Measurements from ENCODE around the gene CNPY4.

Gene CNPY4

DNA sequence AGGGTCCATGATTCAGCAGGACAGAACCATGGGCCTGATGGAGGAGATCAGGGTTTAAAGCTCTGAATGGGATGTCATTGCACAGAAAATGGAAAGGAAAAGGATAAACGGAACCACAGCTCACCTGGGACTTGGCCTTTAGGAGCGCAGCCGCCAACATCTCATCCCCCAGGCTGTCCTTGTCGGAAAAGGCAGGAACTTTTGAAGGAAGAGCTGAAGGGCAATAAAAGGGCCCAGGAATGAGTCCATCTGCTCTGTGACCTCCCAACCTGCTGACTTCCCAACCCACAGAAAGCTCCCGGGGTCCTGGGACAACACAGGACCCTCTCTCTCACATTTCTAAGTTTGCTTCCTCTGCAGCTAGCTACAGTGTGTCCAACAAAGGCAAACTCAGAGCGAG is 44.0 kb upstream of the CNPY4 start:
- DNase-seq = no peak
- Histone ChIP-seq H3K27me3 (replicated peaks) (no peaks in the 10 kb centered on the region), H3K36me3 (replicated peaks) (peaks cover 79% of the 10 kb centered on the region), H3K4me3 (ENCODE audit: low read depth, low read length) (no peak overlapping the region), H3K27ac (no peak overlapping the region)
- TF ChIP-seq, protein P1, sequence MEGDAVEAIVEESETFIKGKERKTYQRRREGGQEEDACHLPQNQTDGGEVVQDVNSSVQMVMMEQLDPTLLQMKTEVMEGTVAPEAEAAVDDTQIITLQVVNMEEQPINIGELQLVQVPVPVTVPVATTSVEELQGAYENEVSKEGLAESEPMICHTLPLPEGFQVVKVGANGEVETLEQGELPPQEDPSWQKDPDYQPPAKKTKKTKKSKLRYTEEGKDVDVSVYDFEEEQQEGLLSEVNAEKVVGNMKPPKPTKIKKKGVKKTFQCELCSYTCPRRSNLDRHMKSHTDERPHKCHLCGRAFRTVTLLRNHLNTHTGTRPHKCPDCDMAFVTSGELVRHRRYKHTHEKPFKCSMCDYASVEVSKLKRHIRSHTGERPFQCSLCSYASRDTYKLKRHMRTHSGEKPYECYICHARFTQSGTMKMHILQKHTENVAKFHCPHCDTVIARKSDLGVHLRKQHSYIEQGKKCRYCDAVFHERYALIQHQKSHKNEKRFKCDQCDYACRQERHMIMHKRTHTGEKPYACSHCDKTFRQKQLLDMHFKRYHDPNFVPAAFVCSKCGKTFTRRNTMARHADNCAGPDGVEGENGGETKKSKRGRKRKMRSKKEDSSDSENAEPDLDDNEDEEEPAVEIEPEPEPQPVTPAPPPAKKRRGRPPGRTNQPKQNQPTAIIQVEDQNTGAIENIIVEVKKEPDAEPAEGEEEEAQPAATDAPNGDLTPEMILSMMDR (IDR thresholded peaks at IDR 0.05; ENCODE audit: low read depth, low read length, missing control alignments) = no peak
- in situ Hi-C loops (cut with HindIII; ENCODE audit: low pct_ligation_motif_present, low sequenced_read_pairs) = loop anchor here (25.0 kb wide), 1 partner anchor 88 kb away; the partner anchor contains the start of gene AZGP1

- in situ Hi-C loops (cut with HindIII; ENCODE audit: low pct_ligation_motif_present, low sequenced_read_pairs) = loop anchor here (25.0 kb wide), 1 partner anchor 90 kb away; the partner anchor contains the start of gene AZGP1
- TF ChIP-seq, protein P1 (IDR thresholded peaks at IDR 0.05; ENCODE audit: low read depth, low read length, missing control alignments) = no peak
- Histone ChIP-seq H3K27me3 (replicated peaks) (no peaks in the 10 kb centered on the region), H3K36me3 (replicated peaks) (peaks cover 61% of the 10 kb centered on the region), H3K27ac (no peak overlapping the region), H3K4me3 (ENCODE audit: low read depth, low read length) (no peak overlapping the region)
- DNase-seq = no peak
These were observed 42.2 kb upstream of the CNPY4 start for GRCh38 chr7:100077205-100077604.

- Histone ChIP-seq H3K4me3 (ENCODE audit: low read depth, low read length) (no peak overlapping the region), H3K27me3 (replicated peaks) (no peaks in the 10 kb centered on the region), H3K27ac (no peak overlapping the region), H3K36me3 (replicated peaks) (peaks cover 42% of the 10 kb centered on the region)
- no peak for DNase-seq
- TF ChIP-seq, protein P1 (IDR thresholded peaks at IDR 0.05; ENCODE audit: low read depth, low read length, missing control alignments) = no peak
- in situ Hi-C loops (cut with HindIII; ENCODE audit: low pct_ligation_motif_present, low sequenced_read_pairs) = loop anchor here (25.0 kb wide), 1 partner anchor 92 kb away; the partner anchor contains the start of gene AZGP1
These were observed 40.3 kb upstream of the CNPY4 start for GRCh38 chr7:100079024-100079560.

GRCh38 chr7:100080907-100081534 is 38.4 kb upstream of the CNPY4 start:
- Histone ChIP-seq H3K27me3 (replicated peaks) (no peaks in the 10 kb centered on the region), H3K4me3 (ENCODE audit: low read depth, low read length) (peak overlapping the region; percentile 96), H3K27ac (peak overlapping the region; percentile 77), H3K36me3 (replicated peaks) (peaks cover 25% of the 10 kb centered on the region)
- in situ Hi-C loops (cut with HindIII; ENCODE audit: low pct_ligation_motif_present, low sequenced_read_pairs) = loop anchor here (25.0 kb wide), 1 partner anchor 94 kb away; the partner anchor contains the start of gene AZGP1
- no peak for DNase-seq
- TF ChIP-seq, protein P1 (IDR thresholded peaks at IDR 0.05; ENCODE audit: low read depth, low read length, missing control alignments) = no peak

GRCh38 chr7:100081535-100082102 is 37.8 kb upstream of the CNPY4 start, which contains the start of gene ZNF3:
Gene ZNF3, minus strand, starts transcription at chr7:100081723. Its CDS starts 4,366 bp downstream, at chr7:100077357.
- TF ChIP-seq, protein P1 (IDR thresholded peaks at IDR 0.05; ENCODE audit: low read depth, low read length, missing control alignments) = peak; percentile 79
- Histone ChIP-seq H3K36me3 (replicated peaks) (peaks cover 19% of the 10 kb centered on the region), H3K27me3 (replicated peaks) (no peaks in the 10 kb centered on the region), H3K27ac (peak within 1 kb of the TSS; percentile 77), H3K4me3 (ENCODE audit: low read depth, low read length) (peak within 1 kb of the TSS; percentile 96)
- peak; percentile 98 for DNase-seq
- in situ Hi-C loops (cut with HindIII; ENCODE audit: low pct_ligation_motif_present, low sequenced_read_pairs) = loop anchor here (25.0 kb wide), 1 partner anchor 94 kb away; the partner anchor contains the start of gene AZGP1

Data from brain microvascular endothelial cell (primary cell).